Measurements from ENCODE around the gene NDUFB6.

- TF ChIP-seq, protein P1, sequence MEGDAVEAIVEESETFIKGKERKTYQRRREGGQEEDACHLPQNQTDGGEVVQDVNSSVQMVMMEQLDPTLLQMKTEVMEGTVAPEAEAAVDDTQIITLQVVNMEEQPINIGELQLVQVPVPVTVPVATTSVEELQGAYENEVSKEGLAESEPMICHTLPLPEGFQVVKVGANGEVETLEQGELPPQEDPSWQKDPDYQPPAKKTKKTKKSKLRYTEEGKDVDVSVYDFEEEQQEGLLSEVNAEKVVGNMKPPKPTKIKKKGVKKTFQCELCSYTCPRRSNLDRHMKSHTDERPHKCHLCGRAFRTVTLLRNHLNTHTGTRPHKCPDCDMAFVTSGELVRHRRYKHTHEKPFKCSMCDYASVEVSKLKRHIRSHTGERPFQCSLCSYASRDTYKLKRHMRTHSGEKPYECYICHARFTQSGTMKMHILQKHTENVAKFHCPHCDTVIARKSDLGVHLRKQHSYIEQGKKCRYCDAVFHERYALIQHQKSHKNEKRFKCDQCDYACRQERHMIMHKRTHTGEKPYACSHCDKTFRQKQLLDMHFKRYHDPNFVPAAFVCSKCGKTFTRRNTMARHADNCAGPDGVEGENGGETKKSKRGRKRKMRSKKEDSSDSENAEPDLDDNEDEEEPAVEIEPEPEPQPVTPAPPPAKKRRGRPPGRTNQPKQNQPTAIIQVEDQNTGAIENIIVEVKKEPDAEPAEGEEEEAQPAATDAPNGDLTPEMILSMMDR (conservative IDR thresholded peaks at IDR 0.05 in 1 of 2, IDR thresholded peaks at IDR 0.05 in 1 of 2; ENCODE audit: low read depth in 1 of 2, low read length in 2 of 2) = no peak
- TF ChIP-seq EZH2 (IDR thresholded peaks at IDR 0.05; ENCODE audit: low read length, missing control alignments) = no peak
Measured at GRCh38 chr9:32572900-32573523, at the start of gene NDUFB6.

All from fibroblast of lung (primary cell).